Right forelimb (tissue), 1 donor: ENCODE measurements around the gene CITED1.

Experiments
- DNase-seq: peaks from one replicate; pipeline ENCODE4 v3.0.0-alpha.2; 2018

The CITED1 gene

DNA sequence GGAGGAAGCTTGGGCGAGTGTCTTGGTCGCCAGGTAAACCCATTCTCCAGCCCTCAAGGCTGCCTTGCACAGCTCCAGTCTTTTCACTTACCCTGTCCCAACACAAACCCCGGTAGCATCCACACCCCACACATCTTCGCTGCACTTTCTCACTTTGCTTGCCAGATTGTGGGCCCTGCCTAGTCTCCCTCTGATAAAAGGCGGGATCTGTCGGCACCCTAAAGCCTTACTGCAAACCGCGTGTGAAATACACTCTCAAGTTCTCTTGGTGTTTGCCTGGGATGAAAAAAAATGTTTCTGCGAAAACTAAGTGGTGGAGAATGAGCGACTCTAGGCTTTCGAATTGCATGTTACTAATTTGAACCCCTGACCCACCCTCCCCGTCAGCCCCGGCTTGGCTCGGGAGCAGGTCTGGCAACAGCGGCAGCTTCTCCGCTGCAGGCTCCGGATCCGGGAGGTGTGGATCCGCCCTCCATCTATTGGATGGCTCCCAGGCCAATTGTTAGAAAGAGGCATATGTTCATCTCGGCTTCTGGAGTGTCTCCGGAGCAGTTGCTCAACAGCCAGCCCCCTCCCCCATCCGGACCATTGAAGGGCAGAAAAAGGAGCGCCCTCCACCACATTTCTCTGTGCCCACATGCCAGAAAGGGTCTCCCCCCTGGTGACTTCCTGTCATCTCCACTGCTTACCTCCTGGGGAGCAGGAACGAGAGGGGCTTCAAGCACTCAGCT lies 3.0 kb upstream of the CITED1 start:
- DNase-seq = peak; percentile 83

DNA sequence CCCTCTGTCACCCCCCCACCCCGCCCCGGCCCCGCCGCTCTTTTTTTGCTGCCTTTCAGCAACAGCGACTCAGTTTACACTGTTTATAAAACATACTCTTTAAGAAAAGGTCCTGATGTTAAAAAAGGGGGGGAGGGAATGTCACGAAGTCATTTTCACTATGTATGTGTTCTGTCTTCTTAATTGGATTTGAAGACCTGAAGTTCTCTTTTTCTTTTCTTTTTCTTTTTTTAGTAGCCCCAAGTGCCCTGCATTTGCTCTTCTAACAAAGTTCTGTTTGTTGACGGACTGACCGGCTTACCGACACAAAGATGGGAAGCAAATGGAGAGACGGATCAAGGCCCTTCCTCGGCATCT lies 2.5 kb upstream of the CITED1 start:
- no peak for DNase-seq

DNA sequence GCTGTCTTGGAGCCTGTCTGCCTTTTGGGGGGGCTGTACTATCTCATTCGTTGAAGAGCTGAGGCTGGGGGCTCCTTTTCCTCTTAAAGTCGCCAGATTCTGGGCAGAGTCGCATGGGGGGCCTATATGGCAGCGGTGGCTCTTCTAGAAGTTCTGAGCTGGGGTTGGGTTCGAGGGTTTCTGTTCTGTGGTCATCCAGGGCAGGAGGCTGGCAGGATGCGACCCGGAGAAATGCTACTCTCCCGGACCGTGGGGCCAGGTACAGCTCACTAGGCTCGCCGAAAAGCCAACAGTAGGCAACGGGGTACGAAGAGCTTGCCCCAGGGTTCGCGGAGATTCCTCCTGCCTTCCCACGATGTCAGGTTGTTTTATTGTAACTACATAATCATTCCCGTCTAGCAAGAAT lies 1.9 kb upstream of the CITED1 start:
- no peak for DNase-seq

DNA sequence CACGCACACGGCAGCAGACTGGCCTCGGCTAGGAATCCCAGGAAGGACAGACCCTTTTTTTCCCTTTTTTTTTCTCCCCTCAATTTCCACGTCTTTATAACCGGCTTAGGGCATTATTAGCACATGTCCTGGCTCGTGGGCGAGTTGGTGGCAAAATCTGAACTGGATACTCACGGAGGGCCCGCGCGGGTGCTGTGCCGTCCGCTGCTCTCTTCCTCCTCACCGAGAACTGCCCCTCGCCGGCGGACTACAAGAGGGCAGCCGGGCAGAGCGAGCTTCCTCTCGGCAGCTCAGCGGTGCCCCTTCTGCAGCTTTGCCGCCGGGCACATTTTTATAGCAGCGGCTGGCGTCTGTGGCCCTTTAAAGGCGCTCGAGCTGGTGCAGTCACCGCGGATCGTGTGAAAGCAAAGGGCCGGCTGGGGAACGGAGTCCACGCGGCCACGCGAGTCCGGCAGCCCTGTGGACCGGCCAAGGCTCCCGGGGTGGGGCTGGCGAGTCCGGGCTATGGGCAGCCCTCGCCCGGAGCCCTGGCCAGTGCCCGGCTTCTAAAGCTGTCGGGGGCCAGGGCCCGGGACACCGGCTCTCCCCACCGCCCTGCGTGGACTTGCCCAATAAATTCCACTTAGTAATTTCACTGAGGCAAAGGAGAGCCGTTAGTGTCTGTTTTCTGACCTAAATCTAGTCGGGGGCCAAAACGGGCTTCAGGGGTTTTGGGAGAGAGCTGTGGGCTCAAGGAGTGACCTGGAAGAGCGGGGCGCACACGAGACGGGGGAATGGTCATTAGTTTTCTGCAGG lies 1.3 kb upstream of the CITED1 start:
- DNase-seq = peak; percentile 75

DNA sequence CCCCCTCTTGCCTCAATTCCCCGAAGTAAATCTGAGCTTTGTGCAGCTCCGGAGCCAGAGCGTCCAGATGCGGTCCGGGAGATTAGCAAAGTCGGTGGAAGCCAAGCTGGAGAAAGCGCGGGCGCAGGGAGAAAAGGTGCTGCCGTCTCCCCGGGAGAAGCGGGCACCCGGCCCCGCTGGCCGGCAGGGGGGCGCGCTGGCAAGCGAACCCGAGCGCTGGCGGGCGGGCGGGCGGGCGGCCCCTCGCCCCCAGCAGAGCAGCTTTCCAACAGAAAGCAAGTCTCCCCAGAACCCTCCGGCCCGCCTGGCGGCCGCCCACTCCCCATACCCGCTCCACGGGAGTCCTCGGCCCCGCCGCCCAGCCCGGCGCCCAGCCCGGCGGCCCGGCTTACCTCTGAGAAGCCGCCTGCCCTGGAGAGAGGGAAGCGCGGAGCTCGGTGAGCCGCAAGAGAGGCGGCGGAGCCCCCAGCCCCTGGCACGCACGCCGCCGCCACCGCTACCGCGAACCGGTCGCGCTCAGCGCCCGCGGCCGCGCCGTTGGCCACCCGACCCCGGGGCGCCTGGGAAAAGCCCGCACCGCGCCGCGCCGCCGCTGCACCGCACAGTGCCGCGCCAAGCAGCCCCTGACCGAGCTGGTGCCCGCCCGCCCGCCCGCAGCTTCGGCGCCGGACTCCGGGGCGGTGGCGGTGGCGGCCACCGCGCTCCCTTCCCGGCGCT lies 529 bp upstream of the CITED1 start:
- DNase-seq = peak; percentile 49

DNA sequence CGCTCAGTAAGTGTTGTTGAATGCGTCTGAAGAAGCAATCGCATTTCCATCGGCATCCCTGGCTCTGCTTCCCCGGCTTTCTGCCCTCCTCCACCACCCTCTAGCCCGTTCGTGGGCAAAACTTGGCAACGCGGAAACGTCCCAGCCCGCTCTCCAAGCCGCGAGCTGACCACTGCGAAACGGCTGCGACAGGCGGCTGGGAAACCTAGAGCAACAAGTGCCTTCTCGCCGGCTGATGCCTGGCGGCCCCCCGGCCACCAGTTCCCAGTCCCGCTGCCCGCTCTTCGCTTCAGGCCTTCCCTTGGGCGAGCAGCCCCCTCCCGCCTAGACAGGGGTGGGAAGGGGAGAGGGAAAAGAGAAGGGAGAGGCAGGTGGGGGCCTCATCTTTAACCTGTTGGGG lies 837 bp downstream of the CITED1 start:
- DNase-seq = no peak

DNA sequence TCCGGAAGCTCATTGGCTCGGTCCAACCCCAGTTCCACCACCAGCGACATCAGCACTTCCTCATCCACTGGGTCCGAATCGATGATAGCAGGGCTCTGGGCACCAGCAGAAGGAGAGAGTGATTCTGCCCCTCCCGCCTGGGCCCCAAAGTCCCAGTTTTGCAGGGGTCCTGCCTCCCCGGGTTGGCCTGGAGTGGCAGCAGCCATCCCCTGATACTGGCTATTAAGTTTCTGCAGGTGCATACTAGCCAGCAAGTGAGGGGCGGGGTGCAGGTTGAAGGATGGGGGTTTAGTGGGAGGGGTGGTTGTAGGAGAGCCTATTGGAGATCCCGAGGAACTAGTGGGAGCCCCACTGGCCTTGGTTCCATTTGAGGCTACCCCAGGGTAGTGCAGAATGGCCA lies 3.9 kb downstream of the CITED1 start:
- DNase-seq = no peak

DNA sequence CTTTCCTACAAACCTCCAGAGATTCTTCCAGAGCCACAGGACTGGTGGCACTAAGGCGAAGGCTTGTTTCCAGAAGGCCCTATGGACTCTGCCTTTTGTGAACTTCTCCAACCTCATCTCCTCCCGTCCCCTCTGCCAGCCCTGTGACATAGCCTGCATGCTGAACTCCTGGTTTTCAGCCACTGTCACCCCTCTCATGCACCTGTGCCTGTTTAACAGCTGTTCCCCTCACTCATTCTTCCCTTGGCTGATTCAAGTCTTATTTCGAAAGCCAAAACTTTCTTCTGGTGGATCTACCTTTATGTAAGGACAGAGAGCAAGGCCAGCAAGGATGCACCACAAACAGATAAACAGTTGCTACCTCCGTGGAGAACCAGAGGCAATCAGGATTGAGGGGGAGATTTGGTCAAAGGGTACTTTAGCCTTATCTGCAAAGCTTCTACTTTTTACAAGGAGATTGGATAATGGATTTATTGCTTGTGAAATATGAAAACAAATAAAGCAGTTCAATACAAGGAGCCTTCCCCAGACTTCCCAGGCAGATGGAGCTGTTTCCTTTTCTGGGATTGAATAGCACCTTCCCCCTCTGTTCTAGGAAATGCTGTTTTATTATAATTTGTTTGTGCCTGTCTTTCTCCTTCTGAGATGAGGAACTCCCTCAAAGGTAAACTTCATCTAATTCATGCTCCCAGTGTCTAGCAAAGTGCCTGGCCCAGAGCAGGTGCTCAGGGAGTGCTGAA lies 5.7 kb downstream of the CITED1 start:
- no peak for DNase-seq

DNA sequence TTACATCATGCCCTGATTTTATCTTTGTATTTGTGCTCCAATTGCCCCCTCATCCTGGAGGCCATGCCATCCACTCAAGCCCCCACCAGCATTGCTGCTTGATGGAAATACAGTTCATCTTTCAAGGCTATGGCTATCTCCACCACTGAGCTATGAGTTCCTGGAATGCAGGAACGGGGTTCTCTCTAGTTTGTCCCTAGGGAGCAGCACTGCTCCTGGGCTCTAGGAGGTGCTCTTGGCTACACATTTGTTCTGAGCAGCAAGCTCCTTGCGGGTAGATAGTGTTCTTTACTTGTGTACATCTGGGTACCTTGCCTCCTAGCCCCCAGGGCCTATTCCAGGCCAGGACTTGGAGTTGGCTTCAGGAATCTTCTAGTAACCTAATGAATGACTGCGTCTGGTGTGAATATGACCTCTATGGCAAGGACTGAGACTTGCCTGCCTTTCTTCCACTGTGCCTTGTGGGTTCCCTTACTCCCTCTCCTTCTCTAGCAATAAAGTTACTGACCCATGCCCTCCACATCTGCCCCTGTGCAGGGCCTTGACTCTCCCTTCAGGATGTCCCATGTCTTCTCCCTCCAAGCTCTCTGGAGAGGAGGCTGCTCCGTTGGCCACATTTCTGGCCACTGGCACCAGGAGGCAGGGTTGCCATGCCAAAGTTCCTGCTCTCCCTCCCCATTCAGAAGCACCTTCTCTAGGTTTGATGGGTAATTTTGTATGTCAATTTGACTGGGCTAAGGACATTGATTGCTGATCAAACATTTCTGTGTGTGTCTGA lies 7.6 kb downstream of the CITED1 start:
- no peak for DNase-seq

DNA sequence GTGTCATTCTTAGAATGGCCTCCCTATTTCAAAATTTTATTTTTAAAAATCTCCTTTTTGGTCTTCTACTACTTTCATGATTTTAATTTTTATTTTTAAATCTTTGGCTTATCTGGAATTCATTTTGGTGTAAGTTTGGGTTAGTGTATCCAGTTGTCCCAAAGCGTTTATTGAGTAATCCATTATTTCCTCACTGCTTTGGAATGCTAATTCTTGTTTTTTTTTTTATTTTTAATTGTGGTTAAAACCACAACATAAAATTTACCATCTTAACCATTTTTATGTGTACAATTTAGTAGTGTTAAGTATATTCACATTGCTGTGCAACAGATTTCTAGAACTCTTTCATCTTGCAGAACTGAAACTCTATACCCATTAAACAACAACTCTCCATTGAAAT lies 8.7 kb downstream of the CITED1 start:
- DNase-seq = no peak

DNA sequence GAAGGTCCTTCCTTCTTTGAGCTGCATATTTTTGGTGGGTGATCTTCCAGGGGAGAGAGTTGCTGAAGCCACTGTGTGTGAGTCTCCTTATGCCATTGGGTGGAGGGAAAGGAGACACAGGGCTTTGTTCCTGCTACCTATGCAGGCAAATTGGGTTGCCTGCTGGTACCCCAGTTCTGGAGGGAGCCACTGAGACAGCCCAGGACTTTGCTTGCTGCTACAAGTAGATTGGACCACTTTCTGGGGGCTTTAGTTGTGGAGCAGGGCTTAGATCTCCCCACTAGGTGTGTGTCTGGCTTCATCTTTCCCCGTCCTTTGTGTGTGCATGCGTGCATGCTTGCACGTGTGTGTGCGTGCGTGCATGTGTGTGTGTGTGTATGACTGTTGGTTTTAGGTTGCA lies 10.0 kb downstream of the CITED1 start:
- DNase-seq = no peak

DNA sequence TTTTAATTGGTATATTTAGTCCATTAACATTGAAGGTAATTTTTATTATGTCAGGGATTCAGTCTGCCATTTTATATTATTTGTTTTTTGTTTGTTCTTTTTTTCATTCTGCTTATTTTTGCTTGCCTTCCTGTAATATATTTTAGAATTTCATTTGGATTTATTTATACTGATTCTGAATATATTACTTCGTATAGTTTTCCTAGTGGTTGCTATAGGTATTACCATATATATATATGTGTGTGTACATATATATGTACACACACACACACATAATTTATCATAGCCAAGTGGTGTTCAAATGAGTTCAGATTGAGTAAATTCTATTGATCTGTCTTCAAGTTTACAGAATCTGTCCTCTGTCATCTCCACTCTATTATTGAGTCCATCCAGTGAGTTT lies 11.2 kb downstream of the CITED1 start:
- DNase-seq = no peak

DNA sequence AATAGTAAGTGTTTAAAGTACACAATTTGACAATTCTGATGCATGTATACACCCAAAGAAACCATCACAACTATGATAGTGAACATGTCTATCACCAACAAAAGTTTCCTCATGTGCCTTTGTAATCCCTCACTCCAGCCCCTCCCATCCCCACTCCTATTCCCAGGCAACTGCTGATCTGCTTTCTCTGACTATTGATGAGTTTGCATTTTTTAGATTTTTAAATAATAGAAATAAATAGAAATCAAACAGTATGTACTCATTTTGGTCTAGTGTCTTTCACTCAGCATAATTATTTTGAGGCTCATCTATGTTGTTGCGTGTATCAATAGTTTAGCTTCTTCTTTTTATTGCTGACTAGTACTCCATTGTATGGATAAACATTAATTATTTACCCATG lies 23.4 kb downstream of the CITED1 start:
- DNase-seq = no peak

DNA sequence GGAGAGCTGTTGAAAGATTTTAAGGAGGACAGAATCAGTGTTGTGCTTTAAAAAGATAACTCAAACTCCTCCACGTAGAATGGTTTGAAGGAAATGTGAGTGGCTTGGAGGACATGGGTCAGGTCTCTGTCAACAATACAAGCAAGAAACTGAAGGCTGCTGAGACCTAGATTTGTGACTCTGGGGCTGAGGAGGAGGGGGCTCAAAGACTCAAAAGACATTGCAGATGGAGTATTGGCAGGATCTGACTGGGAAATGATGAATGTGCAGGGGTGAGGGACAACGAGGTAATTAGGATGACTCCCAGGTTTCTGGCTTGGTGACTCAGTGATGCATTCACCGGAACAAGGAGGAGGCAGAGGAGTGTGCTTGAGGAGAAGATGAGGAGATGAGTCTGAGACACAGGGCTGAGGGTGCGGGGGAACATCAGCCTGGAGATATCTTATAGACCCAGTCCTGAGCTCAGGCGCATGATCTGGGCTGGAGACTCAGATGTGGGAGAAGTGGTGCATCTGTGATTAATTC lies 25.3 kb downstream of the CITED1 start:
- no peak for DNase-seq

DNA sequence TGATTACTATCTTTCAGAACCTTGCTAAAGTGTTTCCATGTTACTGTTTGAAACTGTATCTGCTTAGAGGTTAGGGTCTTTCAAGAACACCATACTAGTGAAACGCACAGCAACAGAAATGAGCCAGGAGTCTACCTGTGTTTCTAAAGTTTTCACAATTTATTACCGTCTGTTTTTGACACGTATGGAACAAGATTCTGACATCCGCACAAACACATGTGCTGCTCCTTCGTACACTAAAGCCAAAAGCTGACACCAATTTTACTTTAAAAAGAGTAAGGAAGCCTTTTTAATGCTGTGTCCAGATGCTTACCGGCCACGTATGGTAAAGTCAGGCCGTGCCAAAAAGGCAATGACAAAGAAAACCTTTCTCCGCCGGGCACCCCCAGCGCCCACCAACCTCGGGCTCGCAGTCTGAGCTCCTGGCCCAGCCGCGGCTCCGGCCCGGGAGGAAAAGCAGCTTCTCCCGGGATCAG lies 29.2 kb downstream of the CITED1 start:
- DNase-seq = no peak

DNA sequence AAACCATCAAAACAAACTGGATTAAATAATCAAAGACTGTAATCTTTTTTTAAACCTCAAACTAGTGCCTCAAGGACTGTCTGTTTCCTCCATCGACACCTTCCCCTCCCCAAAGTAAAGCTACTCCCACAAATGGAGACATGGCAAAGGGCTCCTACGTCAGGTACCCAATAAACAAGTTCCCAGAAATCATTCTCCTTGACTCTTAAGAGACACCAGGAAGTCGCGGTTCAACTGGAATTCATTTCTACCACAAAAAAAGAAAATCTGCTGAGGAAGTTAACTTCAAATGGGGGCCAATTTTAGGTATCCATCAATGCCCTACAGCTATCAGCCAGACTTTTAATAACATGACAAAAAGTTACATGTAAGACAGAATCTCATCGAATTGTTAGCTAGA lies 31.2 kb downstream of the CITED1 start:
- DNase-seq = no peak

DNA sequence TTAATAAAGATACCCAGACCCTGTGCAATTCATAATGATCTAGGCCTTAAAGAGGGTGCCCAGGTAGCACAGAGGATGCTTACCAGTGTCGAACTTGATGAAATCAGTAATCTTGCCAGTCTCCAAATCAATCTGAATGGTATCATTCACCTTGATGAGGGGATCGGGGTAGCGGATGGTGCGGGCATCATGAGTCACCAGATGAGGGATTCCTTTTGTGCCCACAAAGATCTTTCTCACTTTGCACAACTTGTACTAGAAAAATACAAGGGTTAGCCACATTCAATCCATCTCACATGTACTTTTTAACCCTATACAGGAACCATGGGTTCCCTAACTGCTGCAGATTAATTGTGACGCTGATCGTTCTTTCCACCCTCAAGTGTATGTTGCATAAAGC lies 32.0 kb downstream of the CITED1 start:
- DNase-seq = no peak

DNA sequence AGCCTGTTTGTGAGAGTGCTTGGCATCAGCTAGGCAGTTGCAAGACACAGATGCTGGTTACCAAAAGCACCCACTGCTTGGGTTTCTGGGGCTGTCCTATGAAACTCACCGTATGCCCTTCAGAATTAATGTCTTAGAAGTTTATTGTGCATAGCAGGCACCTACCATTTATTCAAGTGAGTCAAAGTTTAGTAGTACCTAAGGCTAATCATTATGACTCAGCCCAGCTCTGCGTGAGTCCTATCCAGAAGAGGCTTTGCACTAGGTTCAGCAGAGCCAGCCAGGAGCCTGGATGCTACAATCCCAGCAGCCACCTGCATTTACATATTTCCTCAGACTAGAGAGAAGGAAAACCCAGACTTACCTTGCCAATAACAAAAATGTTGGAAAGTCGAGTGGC lies 32.8 kb downstream of the CITED1 start:
- no peak for DNase-seq

DNA sequence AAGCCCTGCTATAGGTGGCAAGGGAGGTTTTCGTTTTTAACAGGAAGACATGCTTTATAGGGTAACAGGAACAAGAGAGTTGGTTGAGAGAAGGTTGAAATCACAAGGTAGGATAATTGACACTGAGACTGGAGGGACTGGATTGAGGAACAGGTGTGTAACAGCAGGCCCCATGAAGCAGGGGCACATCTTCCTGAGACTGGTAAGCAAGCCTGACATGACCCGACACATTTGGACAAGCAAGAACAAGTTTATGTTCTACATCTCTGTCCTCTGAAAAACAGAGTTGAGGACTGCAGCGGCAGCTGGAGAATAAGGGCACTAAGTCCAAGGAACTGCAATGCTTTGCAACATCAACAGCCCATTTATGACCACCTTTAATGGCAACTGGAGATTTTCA lies 33.9 kb downstream of the CITED1 start:
- DNase-seq = no peak

DNA sequence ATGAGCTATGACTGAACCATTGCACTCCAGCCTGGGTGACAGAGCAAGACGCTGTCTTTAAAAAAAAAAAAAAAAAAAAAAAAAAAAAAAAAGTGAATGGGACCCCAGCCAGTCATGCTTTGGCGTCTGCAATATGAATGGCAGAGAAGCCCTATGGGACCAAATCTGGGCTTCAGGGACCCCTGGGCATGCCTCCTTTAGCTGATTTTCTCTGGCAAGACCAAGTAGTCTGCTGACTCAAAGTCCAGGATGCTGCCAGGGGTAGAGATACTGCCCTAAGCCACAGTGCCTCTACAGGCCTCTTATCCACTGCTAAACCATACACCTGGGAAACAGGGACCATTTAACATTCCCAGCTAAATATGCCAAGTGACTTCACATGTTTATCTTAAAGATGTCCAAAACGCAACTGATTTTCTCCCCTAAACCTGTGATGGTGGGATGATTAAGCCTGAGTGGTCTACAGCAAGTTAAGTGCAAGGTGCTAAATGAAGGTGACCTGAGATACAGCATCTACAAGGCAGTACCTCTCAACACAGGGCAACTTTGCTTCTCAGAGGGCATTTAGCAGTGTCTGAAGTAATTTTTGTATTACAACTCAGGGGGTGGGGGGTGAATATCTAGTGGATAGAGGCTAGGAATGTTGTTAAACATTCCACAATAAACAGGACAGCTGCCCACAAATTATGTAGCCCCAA lies 34.5 kb downstream of the CITED1 start:
- no peak for DNase-seq

DNA sequence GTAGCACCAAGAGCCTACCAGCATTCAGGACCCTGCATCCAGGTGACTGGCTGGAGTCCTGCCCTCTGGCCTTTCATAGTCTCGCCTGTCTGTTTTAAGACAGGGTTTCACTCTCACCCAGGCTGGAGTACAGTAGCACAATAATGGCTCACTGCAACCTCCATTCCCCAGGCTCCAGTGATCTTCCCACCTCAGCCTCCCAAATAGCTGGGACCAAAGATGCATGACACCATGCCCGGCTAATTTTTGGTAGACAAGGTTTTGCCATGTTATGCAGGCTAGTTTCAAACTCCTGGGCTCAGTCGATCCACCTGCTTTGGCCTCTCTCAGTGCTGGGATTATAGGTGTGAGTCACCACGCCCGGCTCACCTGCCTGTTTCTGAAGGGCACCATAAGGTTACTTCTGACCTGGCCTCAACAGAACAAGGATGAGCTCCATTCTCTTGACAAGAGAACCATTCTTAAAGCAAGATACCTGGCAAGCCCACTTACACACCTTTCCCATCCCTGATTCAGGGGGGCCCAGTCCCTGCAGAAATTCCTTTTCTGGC lies 35.3 kb downstream of the CITED1 start:
- no peak for DNase-seq
